ENCODE measurements around the gene CCNY. TPM values are rescaled to one million over a fixed set of nuclear protein-coding genes. Genes with fewer than 3 reads are reported as not detected.

The CCNY gene
- total RNA-seq, 1 donor from 2014 or later = 37.5 TPM

GRCh38 chr10:35452171-35452570 lies 115.9 kb downstream of the CCNY start:
- no peak for TF ChIP-seq CTCF (IDR thresholded peaks at IDR 0.05)
- intact Hi-C loops (cut with DNase I) = no loop called here

GRCh38 chr10:35452847-35453246 lies 116.5 kb downstream of the CCNY start:
- no peak for TF ChIP-seq CTCF (IDR thresholded peaks at IDR 0.05)
- H3K27me3 ChIP-seq = no peaks in the 10 kb centered on the region
- H3K4me1 ChIP-seq = peaks cover 11 to 69% of the 10 kb centered on the region in 2 donors
- no peaks in the 10 kb centered on the region for H3K36me3 ChIP-seq
- no peak overlapping the region for H3K4me3 ChIP-seq
- intact Hi-C loops (cut with DNase I) = no loop called here
- peak overlapping the region in 1 of 2 donors; percentile 7 for H3K27ac ChIP-seq
- no peak for DNase-seq (ENCODE audit: low spot score in 2 of 2)
- H3K9me3 ChIP-seq = no peaks in the 10 kb centered on the region

More at GRCh38 chr10:35452171-35452570, 115.9 kb downstream of the CCNY start:
- Histone ChIP-seq H3K36me3 (no peaks in the 10 kb centered on the region), H3K27ac (peak overlapping the region; percentile 64 to 67), H3K4me3 (no peak overlapping the region), H3K27me3 (no peaks in the 10 kb centered on the region), H3K9me3 (no peaks in the 10 kb centered on the region), H3K4me1 (peaks cover 12 to 75% of the 10 kb centered on the region in 2 donors)
- DNase-seq (ENCODE audit: low spot score in 2 of 2) = no peak

- no peaks in the 10 kb centered on the region for H3K27me3 ChIP-seq
Observed at GRCh38 chr10:35453855-35454532, 117.7 kb downstream of the CCNY start.

GRCh38 chr10:35456153-35456720 lies 119.9 kb downstream of the CCNY start:
- no peaks in the 10 kb centered on the region for H3K36me3 ChIP-seq
- TF ChIP-seq CTCF (IDR thresholded peaks at IDR 0.05) = no peak
- H3K27ac ChIP-seq = no peak overlapping the region
- no peak overlapping the region for H3K4me3 ChIP-seq
- peaks cover 7 to 43% of the 10 kb centered on the region in 2 donors for H3K4me1 ChIP-seq
- no peaks in the 10 kb centered on the region for H3K9me3 ChIP-seq
- H3K27me3 ChIP-seq = no peaks in the 10 kb centered on the region
- intact Hi-C loops (cut with DNase I) = no loop called here
- no peak for DNase-seq (ENCODE audit: low spot score in 2 of 2)

More at GRCh38 chr10:35453855-35454532, 117.7 kb downstream of the CCNY start:
- Histone ChIP-seq H3K9me3 (no peaks in the 10 kb centered on the region), H3K36me3 (no peaks in the 10 kb centered on the region), H3K4me3 (peak overlapping the region in 1 of 2 donors; percentile 5), H3K27ac (peak overlapping the region in 1 of 2 donors; percentile 31), H3K4me1 (peaks cover 7 to 59% of the 10 kb centered on the region in 2 donors)
- no peak for DNase-seq (ENCODE audit: low spot score in 2 of 2)
- intact Hi-C loops (cut with DNase I) = no loop called here
- no peak for TF ChIP-seq CTCF (IDR thresholded peaks at IDR 0.05)

GRCh38 chr10:35456784-35457183 lies 120.5 kb downstream of the CCNY start:
- intact Hi-C loops (cut with DNase I) = no loop called here

More at GRCh38 chr10:35456784-35457183, 120.5 kb downstream of the CCNY start:
- Histone ChIP-seq H3K9me3 (no peaks in the 10 kb centered on the region), H3K4me1 (peaks cover 7 to 43% of the 10 kb centered on the region in 2 donors), H3K27me3 (no peaks in the 10 kb centered on the region), H3K27ac (no peak overlapping the region), H3K4me3 (no peak overlapping the region), H3K36me3 (no peaks in the 10 kb centered on the region)
- no peak for TF ChIP-seq CTCF (IDR thresholded peaks at IDR 0.05)
- no peak for DNase-seq (ENCODE audit: low spot score in 2 of 2)

All from ascending aorta (tissue), 2 donors.